ENCODE results near the gene SEMA4A. TPM values are rescaled to one million over a fixed set of nuclear protein-coding genes. Genes with fewer than 3 reads are reported as not detected.

The SEMA4A gene
- total and polyA plus RNA-seq, 9 of the 15 experiments (the other 6 are each of a cell fraction or from before 2014, with no cell fraction given): 0.04 to 1.7 (median 0.45) TPM

DNA sequence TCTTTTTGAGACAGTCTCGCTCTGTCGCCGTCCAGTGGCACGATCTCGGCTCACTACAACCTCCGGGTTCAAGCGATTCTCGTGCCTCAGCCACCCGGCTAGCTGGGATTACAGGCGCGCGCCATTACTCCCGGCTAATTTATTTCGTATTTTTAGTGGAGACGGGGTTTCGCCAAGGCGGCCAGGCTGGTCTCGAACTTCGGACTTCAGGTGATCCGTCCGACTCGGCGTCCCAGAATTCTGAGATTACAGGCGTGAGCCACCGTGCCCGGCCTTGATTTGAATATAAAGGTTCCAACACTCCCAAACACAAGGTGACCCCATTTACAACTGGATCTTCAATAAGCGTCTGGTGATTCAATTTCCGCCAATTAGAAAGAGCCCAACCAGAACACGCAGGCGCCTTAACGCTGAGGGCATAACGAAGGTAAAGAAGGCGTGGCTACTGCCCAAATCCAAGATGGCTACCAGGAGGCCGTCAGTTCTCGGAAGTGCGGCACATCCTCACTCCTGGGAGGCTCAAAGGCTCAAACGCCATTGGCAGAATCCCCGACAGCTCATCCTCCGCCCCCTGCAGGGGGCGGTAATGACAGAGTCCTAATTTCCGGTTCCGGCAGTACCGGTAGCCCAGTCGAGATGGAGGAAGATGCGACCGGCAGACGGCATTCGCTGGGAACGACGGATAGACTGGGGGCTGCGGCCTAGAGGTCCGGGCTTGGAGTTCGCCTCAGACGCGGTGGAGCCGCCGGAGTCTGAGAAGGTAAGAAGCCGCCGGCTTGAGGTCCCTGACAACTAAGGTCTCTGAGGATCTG is 40.3 kb downstream of the SEMA4A start, which contains the start of gene SLC25A44 (continued):
- TF ChIP-seq, protein P1, sequence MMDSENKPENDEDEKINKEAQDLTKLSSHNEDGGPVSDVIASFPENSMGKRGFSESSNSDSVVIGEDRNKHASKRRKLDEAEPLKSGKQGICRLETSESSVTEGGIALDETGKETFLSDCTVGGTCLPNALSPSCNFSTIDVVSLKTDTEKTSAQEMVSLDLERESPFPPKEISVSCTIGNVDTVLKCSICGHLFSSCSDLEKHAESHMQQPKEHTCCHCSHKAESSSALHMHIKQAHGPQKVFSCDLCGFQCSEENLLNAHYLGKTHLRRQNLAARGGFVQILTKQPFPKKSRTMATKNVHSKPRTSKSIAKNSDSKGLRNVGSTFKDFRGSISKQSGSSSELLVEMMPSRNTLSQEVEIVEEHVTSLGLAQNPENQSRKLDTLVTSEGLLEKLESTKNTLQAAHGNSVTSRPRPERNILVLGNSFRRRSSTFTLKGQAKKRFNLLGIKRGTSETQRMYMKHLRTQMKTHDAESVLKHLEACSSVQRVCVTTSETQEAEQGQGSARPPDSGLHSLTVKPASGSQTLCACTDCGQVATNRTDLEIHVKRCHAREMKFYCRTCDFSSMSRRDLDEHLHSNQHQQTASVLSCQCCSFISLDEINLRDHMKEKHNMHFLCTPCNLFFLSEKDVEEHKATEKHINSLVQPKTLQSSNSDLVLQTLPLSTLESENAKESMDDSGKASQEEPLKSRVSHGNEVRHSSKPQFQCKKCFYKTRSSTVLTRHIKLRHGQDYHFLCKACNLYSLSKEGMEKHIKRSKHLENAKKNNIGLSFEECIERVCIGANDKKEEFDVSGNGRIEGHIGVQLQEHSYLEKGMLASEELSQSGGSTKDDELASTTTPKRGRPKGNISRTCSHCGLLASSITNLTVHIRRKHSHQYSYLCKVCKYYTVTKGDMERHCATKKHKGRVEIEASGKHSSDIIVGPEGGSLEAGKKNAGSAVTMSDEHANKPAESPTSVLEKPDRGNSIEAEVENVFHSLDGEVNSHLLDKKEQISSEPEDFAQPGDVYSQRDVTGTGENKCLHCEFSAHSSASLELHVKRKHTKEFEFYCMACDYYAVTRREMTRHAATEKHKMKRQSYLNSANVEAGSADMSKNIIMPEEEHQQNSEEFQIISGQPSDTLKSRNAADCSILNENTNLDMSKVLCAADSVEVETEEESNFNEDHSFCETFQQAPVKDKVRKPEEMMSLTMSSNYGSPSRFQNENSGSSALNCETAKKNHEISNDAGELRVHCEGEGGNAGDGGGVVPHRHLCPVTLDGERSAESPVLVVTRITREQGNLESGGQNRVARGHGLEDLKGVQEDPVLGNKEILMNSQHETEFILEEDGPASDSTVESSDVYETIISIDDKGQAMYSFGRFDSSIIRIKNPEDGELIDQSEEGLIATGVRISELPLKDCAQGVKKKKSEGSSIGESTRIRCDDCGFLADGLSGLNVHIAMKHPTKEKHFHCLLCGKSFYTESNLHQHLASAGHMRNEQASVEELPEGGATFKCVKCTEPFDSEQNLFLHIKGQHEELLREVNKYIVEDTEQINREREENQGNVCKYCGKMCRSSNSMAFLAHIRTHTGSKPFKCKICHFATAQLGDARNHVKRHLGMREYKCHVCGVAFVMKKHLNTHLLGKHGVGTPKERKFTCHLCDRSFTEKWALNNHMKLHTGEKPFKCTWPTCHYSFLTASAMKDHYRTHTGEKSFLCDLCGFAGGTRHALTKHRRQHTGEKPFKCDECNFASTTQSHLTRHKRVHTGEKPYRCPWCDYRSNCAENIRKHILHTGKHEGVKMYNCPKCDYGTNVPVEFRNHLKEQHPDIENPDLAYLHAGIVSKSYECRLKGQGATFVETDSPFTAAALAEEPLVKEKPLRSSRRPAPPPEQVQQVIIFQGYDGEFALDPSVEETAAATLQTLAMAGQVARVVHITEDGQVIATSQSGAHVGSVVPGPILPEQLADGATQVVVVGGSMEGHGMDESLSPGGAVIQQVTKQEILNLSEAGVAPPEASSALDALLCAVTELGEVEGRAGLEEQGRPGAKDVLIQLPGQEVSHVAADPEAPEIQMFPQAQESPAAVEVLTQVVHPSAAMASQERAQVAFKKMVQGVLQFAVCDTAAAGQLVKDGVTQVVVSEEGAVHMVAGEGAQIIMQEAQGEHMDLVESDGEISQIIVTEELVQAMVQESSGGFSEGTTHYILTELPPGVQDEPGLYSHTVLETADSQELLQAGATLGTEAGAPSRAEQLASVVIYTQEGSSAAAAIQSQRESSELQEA (IDR thresholded peaks at IDR 0.05; ENCODE audit: low read depth): no peak; the same call in 1 of the 2 replicates
- TF ChIP-seq, protein P2, sequence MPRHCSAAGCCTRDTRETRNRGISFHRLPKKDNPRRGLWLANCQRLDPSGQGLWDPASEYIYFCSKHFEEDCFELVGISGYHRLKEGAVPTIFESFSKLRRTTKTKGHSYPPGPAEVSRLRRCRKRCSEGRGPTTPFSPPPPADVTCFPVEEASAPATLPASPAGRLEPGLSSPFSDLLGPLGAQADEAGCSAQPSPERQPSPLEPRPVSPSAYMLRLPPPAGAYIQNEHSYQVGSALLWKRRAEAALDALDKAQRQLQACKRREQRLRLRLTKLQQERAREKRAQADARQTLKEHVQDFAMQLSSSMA (CRISPR knock-in tag; IDR thresholded peaks at IDR 0.05): no peak
- TF ChIP-seq CBFA2T2 (conservative IDR thresholded peaks at IDR 0.05) (no peak), ELF1 (tag; IDR thresholded peaks at IDR 0.05) (peak; percentile 94), TAF9B (IDR thresholded peaks at IDR 0.05; ENCODE audit: partially characterized antibody) (peak; percentile 68), ZNF263 (CRISPR knock-in tag; IDR thresholded peaks at IDR 0.05; ENCODE audit: borderline replicate concordance) (0 out of 2 replicates have a peak, but pooled peaks have one; percentile 33), MED1 (CRISPR knock-in tag; IDR thresholded peaks at IDR 0.05; ENCODE audit: borderline replicate concordance) (no peak), JUNB (CRISPR knock-in tag; conservative IDR thresholded peaks at IDR 0.05) (no peak), KDM5B (IDR thresholded peaks at IDR 0.05; ENCODE audit: insufficient replicate concordance, low read depth, low read length) (no peak), ZNF140 (CRISPR knock-in tag; IDR thresholded peaks at IDR 0.05) (no peak), ZNF780A (CRISPR knock-in tag; IDR thresholded peaks at IDR 0.05) (no peak)
- TF ChIP-seq, protein P3, sequence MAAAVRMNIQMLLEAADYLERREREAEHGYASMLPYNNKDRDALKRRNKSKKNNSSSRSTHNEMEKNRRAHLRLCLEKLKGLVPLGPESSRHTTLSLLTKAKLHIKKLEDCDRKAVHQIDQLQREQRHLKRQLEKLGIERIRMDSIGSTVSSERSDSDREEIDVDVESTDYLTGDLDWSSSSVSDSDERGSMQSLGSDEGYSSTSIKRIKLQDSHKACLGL (CRISPR knock-in tag; IDR thresholded peaks at IDR 0.05; ENCODE audit: borderline replicate concordance, poor library complexity, severe bottlenecking): no peak
- TF ChIP-seq, protein P4, sequence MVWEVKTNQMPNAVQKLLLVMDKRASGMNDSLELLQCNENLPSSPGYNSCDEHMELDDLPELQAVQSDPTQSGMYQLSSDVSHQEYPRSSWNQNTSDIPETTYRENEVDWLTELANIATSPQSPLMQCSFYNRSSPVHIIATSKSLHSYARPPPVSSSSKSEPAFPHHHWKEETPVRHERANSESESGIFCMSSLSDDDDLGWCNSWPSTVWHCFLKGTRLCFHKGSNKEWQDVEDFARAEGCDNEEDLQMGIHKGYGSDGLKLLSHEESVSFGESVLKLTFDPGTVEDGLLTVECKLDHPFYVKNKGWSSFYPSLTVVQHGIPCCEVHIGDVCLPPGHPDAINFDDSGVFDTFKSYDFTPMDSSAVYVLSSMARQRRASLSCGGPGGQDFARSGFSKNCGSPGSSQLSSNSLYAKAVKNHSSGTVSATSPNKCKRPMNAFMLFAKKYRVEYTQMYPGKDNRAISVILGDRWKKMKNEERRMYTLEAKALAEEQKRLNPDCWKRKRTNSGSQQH (CRISPR knock-in tag; IDR thresholded peaks at IDR 0.05): no peak
- TF ChIP-seq, protein P5, sequence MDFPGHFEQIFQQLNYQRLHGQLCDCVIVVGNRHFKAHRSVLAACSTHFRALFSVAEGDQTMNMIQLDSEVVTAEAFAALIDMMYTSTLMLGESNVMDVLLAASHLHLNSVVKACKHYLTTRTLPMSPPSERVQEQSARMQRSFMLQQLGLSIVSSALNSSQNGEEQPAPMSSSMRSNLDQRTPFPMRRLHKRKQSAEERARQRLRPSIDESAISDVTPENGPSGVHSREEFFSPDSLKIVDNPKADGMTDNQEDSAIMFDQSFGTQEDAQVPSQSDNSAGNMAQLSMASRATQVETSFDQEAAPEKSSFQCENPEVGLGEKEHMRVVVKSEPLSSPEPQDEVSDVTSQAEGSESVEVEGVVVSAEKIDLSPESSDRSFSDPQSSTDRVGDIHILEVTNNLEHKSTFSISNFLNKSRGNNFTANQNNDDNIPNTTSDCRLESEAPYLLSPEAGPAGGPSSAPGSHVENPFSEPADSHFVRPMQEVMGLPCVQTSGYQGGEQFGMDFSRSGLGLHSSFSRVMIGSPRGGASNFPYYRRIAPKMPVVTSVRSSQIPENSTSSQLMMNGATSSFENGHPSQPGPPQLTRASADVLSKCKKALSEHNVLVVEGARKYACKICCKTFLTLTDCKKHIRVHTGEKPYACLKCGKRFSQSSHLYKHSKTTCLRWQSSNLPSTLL (IDR thresholded peaks at IDR 0.05): no peak
